K562 (cell line): ENCODE measurements around the gene GULP1.

Experiments
- ELF4 ChIP-seq: fragments of 450-650 bp; formaldehyde crosslinking; IDR thresholded peaks from 2 replicates; pipeline ENCODE4 v1.4.0; 2022; ENCODE audit warnings: missing genetic modification characterization
- POLR2G ChIP-seq: fragments of 200-400 bp; formaldehyde crosslinking; IDR thresholded peaks from 2 replicates; pipeline ENCODE4 v1.6.1; 2017; ENCODE audit warnings: low read depth, mild to moderate bottlenecking, antibody characterized with exemption, low read length, moderate library complexity
- SP1 ChIP-seq: sonication (generic); formaldehyde crosslinking; IDR thresholded peaks from 2 replicates; pipeline ENCODE4 v1.8.1; 2022; ENCODE audit warnings: mild to moderate bottlenecking, missing genetic modification reagents
- ZNF76 ChIP-seq: fragments of 250-450 bp; sonication (Bioruptor Pico); IDR thresholded peaks from 2 replicates; pipeline ENCODE4 v1.4.0; 2020; ENCODE audit warnings: mild to moderate bottlenecking, moderate library complexity, borderline replicate concordance

DNA sequence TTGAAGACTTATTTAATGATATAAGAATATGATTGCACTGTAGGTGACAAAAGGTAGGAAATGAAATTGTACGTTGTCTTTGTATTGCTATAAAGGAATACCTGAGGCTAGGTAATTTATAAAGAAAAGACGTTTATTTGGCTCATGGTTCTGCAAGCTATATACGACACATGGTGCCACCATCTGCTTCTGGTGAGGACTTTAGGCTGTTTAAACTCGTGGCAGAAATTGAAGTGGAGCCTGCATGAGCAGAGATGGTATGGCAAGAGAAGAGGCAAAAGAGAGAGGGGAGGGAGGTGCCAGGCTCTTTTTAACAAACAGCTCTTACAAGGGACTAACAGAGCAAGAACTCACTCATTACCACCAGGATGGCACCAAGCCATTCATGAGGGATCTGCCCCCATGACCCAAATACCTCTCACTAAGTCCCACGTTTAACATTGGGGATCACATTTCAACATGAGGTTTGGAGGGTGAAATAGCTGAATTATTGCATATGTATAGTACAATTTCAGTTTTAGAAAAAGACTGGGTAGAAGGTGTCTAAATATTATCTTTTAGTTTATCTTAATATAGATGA is 86.8 kb downstream of the GULP1 start:
- no peak for TF ChIP-seq POLR2G
- no peak for TF ChIP-seq ZNF76 (CRISPR knock-in tag)
- no peak for TF ChIP-seq SP1
- TF ChIP-seq ELF4 (CRISPR knock-in tag), result no peak
